ENCODE results near the gene AP1M1. TPM values are rescaled to one million over a fixed set of nuclear protein-coding genes. Genes with fewer than 3 reads are reported as not detected.

Gene AP1M1
- total RNA-seq, 2 donors from 2014 or later: 20.0 to 24.4 TPM

DNA sequence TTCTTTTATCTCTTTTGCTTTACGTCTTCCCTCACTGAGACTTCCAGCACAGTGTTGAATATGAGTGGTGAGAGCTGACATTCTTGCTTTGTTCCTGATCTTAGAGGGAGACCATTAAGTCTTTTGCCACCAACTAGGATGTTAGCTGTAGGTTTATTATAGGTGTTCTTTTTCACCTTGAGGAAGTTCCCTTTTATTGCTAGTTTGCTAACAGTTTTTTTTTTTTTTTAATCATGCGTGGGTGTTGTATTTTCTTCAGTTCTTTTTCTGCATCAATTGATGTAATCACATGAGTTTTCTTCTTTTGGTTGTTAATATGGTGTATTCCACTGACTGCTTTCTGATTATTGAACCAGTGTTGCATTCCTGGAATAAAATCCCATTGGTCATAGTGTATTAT lies 21.1 kb downstream of the AP1M1 start:
- Histone ChIP-seq H3K9ac (ENCODE audit: low read depth in 2 of 2, low read length in 2 of 2) (no peak overlapping the region), H3K4me3 (no peak overlapping the region), H3K36me3 (no peaks in the 10 kb centered on the region), H3K27me3 (no peaks in the 10 kb centered on the region), H3K4me1 (no peaks in the 10 kb centered on the region), H3K27ac (no peak overlapping the region), H3K9me3 (peaks cover 9% of the 10 kb centered on the region)
- DNase-seq: no peak
- intact Hi-C loops (cut with DNase I): no loop called here
- TF ChIP-seq, protein P1, sequence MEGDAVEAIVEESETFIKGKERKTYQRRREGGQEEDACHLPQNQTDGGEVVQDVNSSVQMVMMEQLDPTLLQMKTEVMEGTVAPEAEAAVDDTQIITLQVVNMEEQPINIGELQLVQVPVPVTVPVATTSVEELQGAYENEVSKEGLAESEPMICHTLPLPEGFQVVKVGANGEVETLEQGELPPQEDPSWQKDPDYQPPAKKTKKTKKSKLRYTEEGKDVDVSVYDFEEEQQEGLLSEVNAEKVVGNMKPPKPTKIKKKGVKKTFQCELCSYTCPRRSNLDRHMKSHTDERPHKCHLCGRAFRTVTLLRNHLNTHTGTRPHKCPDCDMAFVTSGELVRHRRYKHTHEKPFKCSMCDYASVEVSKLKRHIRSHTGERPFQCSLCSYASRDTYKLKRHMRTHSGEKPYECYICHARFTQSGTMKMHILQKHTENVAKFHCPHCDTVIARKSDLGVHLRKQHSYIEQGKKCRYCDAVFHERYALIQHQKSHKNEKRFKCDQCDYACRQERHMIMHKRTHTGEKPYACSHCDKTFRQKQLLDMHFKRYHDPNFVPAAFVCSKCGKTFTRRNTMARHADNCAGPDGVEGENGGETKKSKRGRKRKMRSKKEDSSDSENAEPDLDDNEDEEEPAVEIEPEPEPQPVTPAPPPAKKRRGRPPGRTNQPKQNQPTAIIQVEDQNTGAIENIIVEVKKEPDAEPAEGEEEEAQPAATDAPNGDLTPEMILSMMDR (IDR thresholded peaks at IDR 0.05): no peak

DNA sequence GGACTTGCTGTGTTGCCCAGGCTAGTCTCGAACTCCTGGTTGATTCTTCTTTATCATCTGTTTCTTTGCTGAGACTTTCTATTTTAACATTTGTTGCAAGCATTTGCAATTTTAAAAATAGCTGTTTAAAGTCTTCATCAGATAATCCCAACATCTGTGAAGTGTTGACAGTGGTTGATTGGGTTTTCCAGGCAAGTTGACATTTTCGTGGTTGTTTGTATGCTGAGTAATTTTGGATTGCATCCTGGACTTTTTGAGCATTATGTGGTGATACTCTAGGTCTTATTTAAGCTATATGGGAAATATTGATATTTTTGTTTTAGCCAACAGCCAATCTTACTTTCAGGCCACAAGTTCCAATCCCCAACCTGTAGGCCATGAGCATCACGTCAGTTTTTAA lies 25.1 kb downstream of the AP1M1 start:
- no peak overlapping the region for H3K27ac ChIP-seq
- intact Hi-C loops (cut with DNase I): no loop called here
- H3K9me3 ChIP-seq: peaks cover 9% of the 10 kb centered on the region
- H3K36me3 ChIP-seq: peaks cover 9% of the 10 kb centered on the region
- H3K9ac ChIP-seq (ENCODE audit: low read depth in 2 of 2, low read length in 2 of 2): no peak overlapping the region
- no peak for DNase-seq
- no peaks in the 10 kb centered on the region for H3K4me1 ChIP-seq
- H3K4me3 ChIP-seq: no peak overlapping the region
- no peaks in the 10 kb centered on the region for H3K27me3 ChIP-seq
- TF ChIP-seq, protein P1 (IDR thresholded peaks at IDR 0.05): no peak

DNA sequence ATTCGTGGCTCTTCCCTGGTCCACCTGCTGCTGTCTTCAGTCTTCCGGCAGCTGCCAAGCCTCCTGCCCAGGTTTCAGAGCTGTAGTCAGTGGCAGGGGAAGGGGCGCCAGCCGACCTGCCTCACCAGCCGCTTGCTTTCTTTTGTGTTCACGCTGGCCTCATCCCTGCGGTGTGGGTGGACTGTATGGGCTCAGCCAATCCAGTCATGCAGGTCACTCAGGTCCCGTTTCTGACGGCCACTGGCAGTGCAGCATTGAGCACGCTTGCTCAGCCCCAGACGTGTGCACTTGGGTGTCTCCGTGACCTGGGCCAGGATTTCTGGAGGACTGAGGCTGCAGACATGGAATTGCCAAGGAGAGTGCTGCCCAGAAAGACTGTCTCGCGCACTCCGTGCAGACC lies 26.0 kb downstream of the AP1M1 start:
- H3K4me1 ChIP-seq: no peaks in the 10 kb centered on the region
- H3K4me3 ChIP-seq: no peak overlapping the region
- peaks cover 12% of the 10 kb centered on the region for H3K36me3 ChIP-seq
- H3K27me3 ChIP-seq: no peaks in the 10 kb centered on the region
- no peak overlapping the region for H3K9ac ChIP-seq (ENCODE audit: low read depth in 2 of 2, low read length in 2 of 2)
- H3K27ac ChIP-seq: no peak overlapping the region
- DNase-seq: no peak
- peaks cover 9% of the 10 kb centered on the region for H3K9me3 ChIP-seq
- intact Hi-C loops (cut with DNase I): no loop called here
- TF ChIP-seq, protein P1 (IDR thresholded peaks at IDR 0.05): no peak

DNA sequence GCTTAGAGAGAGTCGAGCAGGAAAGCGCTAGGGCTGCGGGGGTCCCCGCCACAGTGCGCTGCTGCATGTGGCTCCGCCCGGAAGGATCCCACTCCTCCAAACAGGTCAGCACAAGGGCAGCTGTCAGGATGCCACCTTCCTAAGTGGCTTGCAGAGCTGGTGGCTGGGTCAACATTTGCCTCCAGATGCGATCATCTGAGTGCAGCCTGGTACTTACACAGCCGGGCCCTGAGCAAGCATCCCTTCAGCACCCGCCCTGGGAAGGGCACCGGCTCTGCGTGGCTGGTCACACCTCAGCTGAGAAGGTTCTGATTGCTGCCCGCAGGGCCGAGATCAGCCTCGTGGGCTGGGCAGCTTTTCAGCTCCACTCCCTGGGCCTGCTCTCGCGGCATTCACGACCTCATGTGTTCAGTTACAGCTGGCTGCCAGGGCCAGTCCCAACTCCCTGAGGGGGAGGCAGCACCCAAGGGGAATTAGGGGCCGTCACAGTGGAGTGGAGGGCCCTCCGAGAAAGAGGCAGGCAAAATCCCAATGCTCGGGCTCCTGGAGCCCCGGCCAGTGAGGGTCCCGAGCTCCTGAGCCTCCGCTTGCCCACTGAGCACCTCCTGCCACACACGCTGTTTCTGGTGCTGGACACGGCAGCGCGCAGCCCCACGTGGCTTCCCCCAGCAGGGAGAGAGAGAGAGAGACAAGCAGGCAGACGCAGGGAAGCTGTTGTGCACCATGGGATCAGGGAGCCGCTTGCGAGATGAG lies 26.8 kb downstream of the AP1M1 start:
- intact Hi-C loops (cut with DNase I): no loop called here
- Histone ChIP-seq H3K4me3 (no peak overlapping the region), H3K9me3 (peaks cover 9% of the 10 kb centered on the region), H3K27ac (no peak overlapping the region), H3K36me3 (peaks cover 16% of the 10 kb centered on the region), H3K27me3 (no peaks in the 10 kb centered on the region), H3K9ac (ENCODE audit: low read depth in 2 of 2, low read length in 2 of 2) (no peak overlapping the region), H3K4me1 (no peaks in the 10 kb centered on the region)
- DNase-seq: no peak
- TF ChIP-seq, protein P1 (IDR thresholded peaks at IDR 0.05): no peak

DNA sequence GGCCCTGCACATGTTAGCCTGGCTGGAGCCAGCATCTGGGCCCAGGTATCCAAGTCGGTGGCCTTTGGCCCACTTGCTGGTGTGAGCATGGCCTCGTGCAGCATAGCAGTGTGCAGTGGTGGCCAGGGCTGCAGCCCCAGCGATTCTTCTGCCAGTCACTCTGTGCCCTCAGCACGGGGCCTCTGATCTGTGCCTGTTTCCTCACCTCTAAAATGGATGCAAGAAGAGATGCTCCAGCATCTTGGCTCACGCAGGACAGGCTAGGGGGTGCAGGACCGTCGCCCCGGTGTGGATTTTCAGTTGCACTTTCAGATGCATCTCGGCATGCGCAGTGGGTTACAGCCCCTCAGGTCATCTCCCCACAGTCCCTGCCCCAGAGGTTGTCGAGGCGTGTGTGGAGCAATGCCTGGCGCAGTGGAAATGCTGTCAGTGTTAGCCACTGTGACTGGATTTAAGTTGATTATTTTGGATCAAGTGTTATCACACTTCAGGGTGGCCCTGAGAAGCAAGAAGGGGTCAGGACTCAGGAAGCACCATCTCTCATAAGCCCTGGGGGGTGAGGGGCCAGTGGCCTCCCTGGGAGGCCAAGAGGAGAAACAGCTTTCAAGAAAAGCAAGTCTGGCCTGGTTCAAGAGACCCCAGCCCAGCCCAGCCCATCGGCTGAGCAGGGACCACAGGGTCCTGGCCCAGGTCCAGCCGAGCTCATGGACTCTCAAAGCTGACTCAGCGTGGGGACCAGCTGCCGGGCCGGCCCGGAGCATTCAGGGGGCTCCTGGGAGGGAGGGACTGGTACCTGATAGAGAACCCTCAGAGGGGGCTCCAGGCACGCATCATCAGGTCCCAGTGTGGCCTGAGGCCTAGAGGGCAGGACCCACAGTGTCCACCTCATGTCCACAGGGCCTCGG lies 27.8 kb downstream of the AP1M1 start:
- Histone ChIP-seq H3K27me3 (no peaks in the 10 kb centered on the region), H3K27ac (no peak overlapping the region), H3K9me3 (peaks cover 5% of the 10 kb centered on the region), H3K4me3 (no peak overlapping the region), H3K9ac (ENCODE audit: low read depth in 2 of 2, low read length in 2 of 2) (no peak overlapping the region), H3K4me1 (no peaks in the 10 kb centered on the region), H3K36me3 (peaks cover 18% of the 10 kb centered on the region)
- intact Hi-C loops (cut with DNase I): no loop called here
- no peak for DNase-seq
- TF ChIP-seq, protein P1 (IDR thresholded peaks at IDR 0.05): no peak

Data from colonic mucosa (tissue), 4 donors.